Fibroblast of mammary gland (primary cell): ENCODE measurements around the gene HTT-AS.

Source experiments
- DNase-seq: peaks from one replicate; pipeline ENCODE4 v3.0.0-alpha.2; 2010; ENCODE audit warnings: low read depth
- H3K4me3 ChIP-seq: 2 replicates; pipeline ENCODE4 v1.5.1; 2011; ENCODE audit warnings: low read depth, mild to moderate bottlenecking, low read length, moderate library complexity; ENCODE audit not compliant: control insufficient read depth
- TF ChIP-seq, protein P1 (sequence below): conservative IDR thresholded peaks from 2 replicates; pipeline ENCODE4 v1.5.1; 2011; ENCODE audit warnings: low read depth, low read length, inconsistent platforms; ENCODE audit not compliant: control insufficient read depth, insufficient read depth

The HTT-AS gene

GRCh38 chr4:3091464-3091863 lies 17.1 kb upstream of the HTT-AS start:
- TF ChIP-seq, protein P1, sequence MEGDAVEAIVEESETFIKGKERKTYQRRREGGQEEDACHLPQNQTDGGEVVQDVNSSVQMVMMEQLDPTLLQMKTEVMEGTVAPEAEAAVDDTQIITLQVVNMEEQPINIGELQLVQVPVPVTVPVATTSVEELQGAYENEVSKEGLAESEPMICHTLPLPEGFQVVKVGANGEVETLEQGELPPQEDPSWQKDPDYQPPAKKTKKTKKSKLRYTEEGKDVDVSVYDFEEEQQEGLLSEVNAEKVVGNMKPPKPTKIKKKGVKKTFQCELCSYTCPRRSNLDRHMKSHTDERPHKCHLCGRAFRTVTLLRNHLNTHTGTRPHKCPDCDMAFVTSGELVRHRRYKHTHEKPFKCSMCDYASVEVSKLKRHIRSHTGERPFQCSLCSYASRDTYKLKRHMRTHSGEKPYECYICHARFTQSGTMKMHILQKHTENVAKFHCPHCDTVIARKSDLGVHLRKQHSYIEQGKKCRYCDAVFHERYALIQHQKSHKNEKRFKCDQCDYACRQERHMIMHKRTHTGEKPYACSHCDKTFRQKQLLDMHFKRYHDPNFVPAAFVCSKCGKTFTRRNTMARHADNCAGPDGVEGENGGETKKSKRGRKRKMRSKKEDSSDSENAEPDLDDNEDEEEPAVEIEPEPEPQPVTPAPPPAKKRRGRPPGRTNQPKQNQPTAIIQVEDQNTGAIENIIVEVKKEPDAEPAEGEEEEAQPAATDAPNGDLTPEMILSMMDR = no peak
- DNase-seq = no peak
- no peak overlapping the region for H3K4me3 ChIP-seq

DNA sequence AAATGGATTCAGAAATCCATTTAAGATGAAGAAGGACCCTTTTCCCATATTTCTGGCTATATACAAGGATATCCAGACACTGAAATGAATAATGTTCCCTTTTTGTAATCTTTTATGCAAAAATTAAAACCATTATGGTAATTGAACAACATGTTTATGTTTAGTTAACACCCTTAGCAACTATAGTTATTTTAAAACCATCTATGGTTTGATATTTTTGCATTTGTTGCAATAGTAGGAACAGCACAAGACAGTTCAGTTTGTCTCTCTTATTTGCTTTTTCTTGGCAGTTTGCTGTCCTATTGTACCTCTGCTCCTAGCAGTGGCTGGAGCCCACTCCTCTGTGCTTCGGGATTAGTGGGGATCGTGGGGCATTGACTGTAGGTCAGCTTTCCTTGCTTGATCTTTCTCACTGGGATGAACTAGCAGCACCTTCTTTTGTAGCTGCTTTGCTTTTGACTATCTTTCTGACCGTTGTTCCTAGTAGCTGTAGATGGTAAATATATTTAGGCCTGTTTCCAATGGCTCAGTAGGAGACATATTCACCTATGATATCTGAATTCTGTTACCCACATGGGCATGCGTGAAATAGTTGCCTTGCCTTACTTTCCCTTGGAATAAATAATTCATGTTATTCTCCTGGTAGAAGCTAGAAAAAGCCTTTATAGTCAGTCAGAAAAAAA lies 12.9 kb upstream of the HTT-AS start:
- TF ChIP-seq, protein P1 = no peak
- no peak overlapping the region for H3K4me3 ChIP-seq
- no peak for DNase-seq

- TF ChIP-seq, protein P1 = no peak
- no peak overlapping the region for H3K4me3 ChIP-seq
- no peak for DNase-seq
Observed at GRCh38 chr4:3085948-3086670, 11.8 kb upstream of the HTT-AS start.

- H3K4me3 ChIP-seq = no peak overlapping the region
- no peak for DNase-seq
- TF ChIP-seq, protein P1 = no peak
Observed at GRCh38 chr4:3083732-3084131, 9.4 kb upstream of the HTT-AS start.

GRCh38 chr4:3082925-3083515 lies 8.7 kb upstream of the HTT-AS start:
- TF ChIP-seq, protein P1 = no peak
- DNase-seq = no peak
- no peak overlapping the region for H3K4me3 ChIP-seq

DNA sequence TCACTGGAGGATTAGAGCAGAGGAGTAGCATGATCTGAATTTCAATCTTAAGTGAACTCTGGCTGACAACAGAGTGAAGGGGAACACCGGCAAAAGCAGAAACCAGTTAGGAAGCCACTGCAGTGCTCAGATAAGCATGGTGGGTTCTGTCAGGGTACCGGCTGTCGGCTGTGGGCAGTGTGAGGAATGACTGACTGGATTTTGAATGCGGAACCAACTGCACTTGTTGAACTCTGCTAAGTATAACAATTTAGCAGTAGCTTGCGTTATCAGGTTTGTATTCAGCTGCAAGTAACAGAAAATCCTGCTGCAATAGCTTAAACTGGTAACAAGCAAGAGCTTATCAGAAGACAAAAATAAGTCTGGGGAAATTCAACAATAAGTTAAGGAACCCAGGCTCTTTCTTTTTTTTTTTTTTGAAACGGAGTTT lies 5.4 kb upstream of the HTT-AS start:
- H3K4me3 ChIP-seq = no peak overlapping the region
- TF ChIP-seq, protein P1 = no peak
- no peak for DNase-seq
